GM23338 (cell line): Measurements from ENCODE around the gene ARL6. TPM values are rescaled to one million over a fixed set of nuclear protein-coding genes. Genes with fewer than 3 reads are reported as not detected.

Source experiments
- ATAC-seq: fragments of 200-7000 bp; cut with Tn5 transposase; 3 replicates; pipeline ENCODE4 v1.9.1; 2020
- DNase-seq: peaks from one replicate; pipeline ENCODE4 v3.0.0-alpha.2; 2015; ENCODE audit warnings: low spot score
- H2AFZ ChIP-seq: fragments of 200-600 bp; sonication (generic); 2 replicates; pipeline ENCODE4 v1.8.0; 2016; ENCODE audit warnings: antibody characterized with exemption, mild to moderate bottlenecking, moderate library complexity
- H3F3A ChIP-seq: fragments of 200-600 bp; sonication (generic); replicated peaks from 2 replicates; pipeline ENCODE4 v1.8.0; 2017; ENCODE audit warnings: antibody characterized with exemption, mixed run types, low read depth
- H3K27ac ChIP-seq: fragments of 200-600 bp; sonication (generic); 2 replicates; pipeline ENCODE4 v1.6.1; 2016; ENCODE audit warnings: low read depth
- H3K27me3 ChIP-seq: fragments of 200-600 bp; sonication (generic); 2 replicates; pipeline ENCODE4 v1.8.0; 2016; ENCODE audit warnings: mild to moderate bottlenecking, mixed run types, moderate library complexity; ENCODE audit not compliant: insufficient read depth
- H3K36me3 ChIP-seq: fragments of 200-600 bp; sonication (generic); 2 replicates; pipeline ENCODE4 v1.8.0; 2016; ENCODE audit warnings: mild to moderate bottlenecking; ENCODE audit not compliant: insufficient read depth
- H3K4me1 ChIP-seq: fragments of 200-600 bp; sonication (generic); 2 replicates; pipeline ENCODE4 v1.8.0; 2016; ENCODE audit warnings: mild to moderate bottlenecking, moderate library complexity; ENCODE audit not compliant: insufficient read depth
- H3K4me2 ChIP-seq: fragments of 200-600 bp; sonication (generic); 2 replicates; pipeline ENCODE4 v1.7.1; 2017; ENCODE audit warnings: mixed run types
- H3K4me3 ChIP-seq: fragments of 200-600 bp; sonication (generic); 2 replicates; pipeline ENCODE4 v1.6.1; 2016; ENCODE audit warnings: mixed run types
- H3K79me2 ChIP-seq: fragments of 200-600 bp; sonication (generic); replicated peaks from 2 replicates; pipeline ENCODE4 v1.8.0; 2017; ENCODE audit warnings: mild to moderate bottlenecking; ENCODE audit not compliant: insufficient read depth
- H3K9me2 ChIP-seq: fragments of 200-600 bp; sonication (generic); 2 replicates; pipeline ENCODE4 v1.8.0; 2017; ENCODE audit not compliant: insufficient read depth
- H4K20me1 ChIP-seq: fragments of 200-600 bp; sonication (generic); replicated peaks from 2 replicates; pipeline ENCODE4 v1.8.0; 2017; ENCODE audit warnings: mild to moderate bottlenecking; ENCODE audit not compliant: insufficient read depth
- H3K27ac Mint-ChIP-seq: 2 replicates; pipeline ENCODE4 v1.8.0; 2020; ENCODE audit warnings: inconsistent platforms, mild to moderate bottlenecking, moderate library complexity, mixed read lengths
- H3K27me3 Mint-ChIP-seq: 3 replicates; pipeline ENCODE4 v1.8.0; 2022; ENCODE audit warnings: low read depth, mild to moderate bottlenecking, moderate library complexity, mixed read lengths, inconsistent platforms; ENCODE audit not compliant: insufficient read depth, poor library complexity
- H3K36me3 Mint-ChIP-seq: 3 replicates; pipeline ENCODE4 v1.8.0; 2021; ENCODE audit warnings: low read depth, mild to moderate bottlenecking, inconsistent platforms, moderate library complexity, mixed read lengths
- H3K4me1 Mint-ChIP-seq: 3 replicates; pipeline ENCODE4 v1.8.0; 2020; ENCODE audit warnings: mild to moderate bottlenecking, inconsistent platforms, mixed read lengths
- H3K4me3 Mint-ChIP-seq: 3 replicates; pipeline ENCODE4 v1.8.0; 2021; ENCODE audit warnings: moderate library complexity, mild to moderate bottlenecking, inconsistent platforms, mixed read lengths
- H3K9me3 Mint-ChIP-seq: 3 replicates; pipeline ENCODE4 v1.8.0; 2020; ENCODE audit warnings: moderate library complexity, mild to moderate bottlenecking, inconsistent platforms, mixed read lengths
- CREB1 ChIP-seq: fragments of 250-450 bp; sonication (Bioruptor Pico); IDR thresholded peaks from 2 replicates; pipeline ENCODE4 v1.5.0; 2020; ENCODE audit warnings: low read depth, mild to moderate bottlenecking, moderate library complexity
- EZH2 ChIP-seq: fragments of 200-600 bp; sonication (generic); IDR thresholded peaks from one replicate; pipeline ENCODE4 v1.8.0; 2017; ENCODE audit warnings: antibody characterized with exemption, mild to moderate bottlenecking, low read depth; ENCODE audit not compliant: unreplicated experiment
- EZH2phosphoT487 ChIP-seq: fragments of 200-600 bp; sonication (generic); IDR thresholded peaks from one replicate; pipeline ENCODE4 v1.8.1; 2018; ENCODE audit warnings: antibody characterized with exemption; ENCODE audit not compliant: unreplicated experiment
- NANOG ChIP-seq: IDR thresholded peaks from 2 replicates; pipeline ENCODE4 v1.6.1; 2016; ENCODE audit warnings: antibody characterized with exemption, borderline replicate concordance
- POLR2AphosphoS5 ChIP-seq: IDR thresholded peaks from 2 replicates; pipeline ENCODE4 v1.6.1; 2016; ENCODE audit warnings: antibody characterized with exemption, low read depth
- STAT1 ChIP-seq: IDR thresholded peaks from one replicate; pipeline ENCODE4 v1.6.1; 2016; ENCODE audit warnings: antibody characterized with exemption; ENCODE audit not compliant: unreplicated experiment
- ZNF114 ChIP-seq: fragments of 250-450 bp; sonication (Bioruptor Pico); IDR thresholded peaks from 2 replicates; pipeline ENCODE4 v1.5.0; 2020; ENCODE audit warnings: mild to moderate bottlenecking, moderate library complexity
- ZNF331 ChIP-seq: fragments of 250-450 bp; sonication (Bioruptor Pico); IDR thresholded peaks from 2 replicates; pipeline ENCODE4 v1.5.0; 2020; ENCODE audit warnings: low read depth, mild to moderate bottlenecking, moderate library complexity
- polyA plus RNA-seq: library from polyadenylated mRNA; unstranded; fragments of >200 nt; fragmentation: Nextera tagmentation; extraction: Ambion mirVana; gene quantifications from 2 replicates; pipeline ENCODE4 v1.2.1, GENCODE V29; 2016
- total RNA-seq: library from RNA; depleted of rRNA; stranded (reverse); fragments of >200 nt; shearing (Covaris generic); gene quantifications from 2 replicates; pipeline ENCODE4 v1.2.3, GENCODE V29; 2014
- TF ChIP-seq, protein P1 (sequence below), 2 experiments: fragments of 200-600 bp in 1 of 2; sonication (generic) in 1 of 2; conservative IDR thresholded peaks; 2 replicates each; pipeline versions ENCODE4 v1.5.1 to v1.6.1; 2016 to 2017; ENCODE audit warnings: antibody characterized with exemption in 2 of 2, low read depth in 2 of 2, mild to moderate bottlenecking in 2 of 2, moderate library complexity in 1 of 2
- TF ChIP-seq, protein P2 (sequence below): IDR thresholded peaks from one replicate; pipeline ENCODE4 v1.6.1; 2018; ENCODE audit warnings: antibody characterized with exemption; ENCODE audit not compliant: unreplicated experiment

The ARL6 gene
- total and polyA plus RNA-seq, 2 experiments from 2014 or later: 9.8 to 10.9 TPM

DNA sequence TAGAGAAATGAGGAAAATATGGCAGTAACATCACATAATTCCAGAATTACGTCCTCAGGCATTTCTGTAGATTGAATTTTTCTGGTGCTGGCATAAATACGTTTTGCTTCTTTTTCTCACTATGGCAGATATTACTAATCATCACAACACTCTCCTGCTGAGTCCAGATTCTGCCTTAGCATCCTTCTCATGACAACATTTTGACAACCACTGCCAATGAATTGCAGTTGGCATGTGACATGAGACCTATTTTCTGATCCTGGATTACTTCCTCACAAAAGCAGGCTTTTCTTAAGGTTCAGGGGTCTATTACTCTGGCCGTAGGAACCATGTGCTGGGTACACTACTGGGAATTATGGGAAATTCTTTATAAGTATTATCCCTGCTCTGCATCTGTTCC is 22.5 kb upstream of the ARL6 start (continued):
- TF ChIP-seq CREB1 (CRISPR knock-in tag) (no peak), ZNF114 (CRISPR knock-in tag) (no peak), EZH2 (no peak), EZH2phosphoT487 (no peak), STAT1 (no peak), ZNF331 (CRISPR knock-in tag) (no peak), NANOG (no peak), POLR2AphosphoS5 (no peak)
- TF ChIP-seq, protein P1, sequence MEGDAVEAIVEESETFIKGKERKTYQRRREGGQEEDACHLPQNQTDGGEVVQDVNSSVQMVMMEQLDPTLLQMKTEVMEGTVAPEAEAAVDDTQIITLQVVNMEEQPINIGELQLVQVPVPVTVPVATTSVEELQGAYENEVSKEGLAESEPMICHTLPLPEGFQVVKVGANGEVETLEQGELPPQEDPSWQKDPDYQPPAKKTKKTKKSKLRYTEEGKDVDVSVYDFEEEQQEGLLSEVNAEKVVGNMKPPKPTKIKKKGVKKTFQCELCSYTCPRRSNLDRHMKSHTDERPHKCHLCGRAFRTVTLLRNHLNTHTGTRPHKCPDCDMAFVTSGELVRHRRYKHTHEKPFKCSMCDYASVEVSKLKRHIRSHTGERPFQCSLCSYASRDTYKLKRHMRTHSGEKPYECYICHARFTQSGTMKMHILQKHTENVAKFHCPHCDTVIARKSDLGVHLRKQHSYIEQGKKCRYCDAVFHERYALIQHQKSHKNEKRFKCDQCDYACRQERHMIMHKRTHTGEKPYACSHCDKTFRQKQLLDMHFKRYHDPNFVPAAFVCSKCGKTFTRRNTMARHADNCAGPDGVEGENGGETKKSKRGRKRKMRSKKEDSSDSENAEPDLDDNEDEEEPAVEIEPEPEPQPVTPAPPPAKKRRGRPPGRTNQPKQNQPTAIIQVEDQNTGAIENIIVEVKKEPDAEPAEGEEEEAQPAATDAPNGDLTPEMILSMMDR (conservative IDR thresholded peaks at IDR 0.05; ENCODE audit: low read depth in 2 of 2): no peak
- TF ChIP-seq, protein P2, sequence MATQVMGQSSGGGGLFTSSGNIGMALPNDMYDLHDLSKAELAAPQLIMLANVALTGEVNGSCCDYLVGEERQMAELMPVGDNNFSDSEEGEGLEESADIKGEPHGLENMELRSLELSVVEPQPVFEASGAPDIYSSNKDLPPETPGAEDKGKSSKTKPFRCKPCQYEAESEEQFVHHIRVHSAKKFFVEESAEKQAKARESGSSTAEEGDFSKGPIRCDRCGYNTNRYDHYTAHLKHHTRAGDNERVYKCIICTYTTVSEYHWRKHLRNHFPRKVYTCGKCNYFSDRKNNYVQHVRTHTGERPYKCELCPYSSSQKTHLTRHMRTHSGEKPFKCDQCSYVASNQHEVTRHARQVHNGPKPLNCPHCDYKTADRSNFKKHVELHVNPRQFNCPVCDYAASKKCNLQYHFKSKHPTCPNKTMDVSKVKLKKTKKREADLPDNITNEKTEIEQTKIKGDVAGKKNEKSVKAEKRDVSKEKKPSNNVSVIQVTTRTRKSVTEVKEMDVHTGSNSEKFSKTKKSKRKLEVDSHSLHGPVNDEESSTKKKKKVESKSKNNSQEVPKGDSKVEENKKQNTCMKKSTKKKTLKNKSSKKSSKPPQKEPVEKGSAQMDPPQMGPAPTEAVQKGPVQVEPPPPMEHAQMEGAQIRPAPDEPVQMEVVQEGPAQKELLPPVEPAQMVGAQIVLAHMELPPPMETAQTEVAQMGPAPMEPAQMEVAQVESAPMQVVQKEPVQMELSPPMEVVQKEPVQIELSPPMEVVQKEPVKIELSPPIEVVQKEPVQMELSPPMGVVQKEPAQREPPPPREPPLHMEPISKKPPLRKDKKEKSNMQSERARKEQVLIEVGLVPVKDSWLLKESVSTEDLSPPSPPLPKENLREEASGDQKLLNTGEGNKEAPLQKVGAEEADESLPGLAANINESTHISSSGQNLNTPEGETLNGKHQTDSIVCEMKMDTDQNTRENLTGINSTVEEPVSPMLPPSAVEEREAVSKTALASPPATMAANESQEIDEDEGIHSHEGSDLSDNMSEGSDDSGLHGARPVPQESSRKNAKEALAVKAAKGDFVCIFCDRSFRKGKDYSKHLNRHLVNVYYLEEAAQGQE: no peak

DNA sequence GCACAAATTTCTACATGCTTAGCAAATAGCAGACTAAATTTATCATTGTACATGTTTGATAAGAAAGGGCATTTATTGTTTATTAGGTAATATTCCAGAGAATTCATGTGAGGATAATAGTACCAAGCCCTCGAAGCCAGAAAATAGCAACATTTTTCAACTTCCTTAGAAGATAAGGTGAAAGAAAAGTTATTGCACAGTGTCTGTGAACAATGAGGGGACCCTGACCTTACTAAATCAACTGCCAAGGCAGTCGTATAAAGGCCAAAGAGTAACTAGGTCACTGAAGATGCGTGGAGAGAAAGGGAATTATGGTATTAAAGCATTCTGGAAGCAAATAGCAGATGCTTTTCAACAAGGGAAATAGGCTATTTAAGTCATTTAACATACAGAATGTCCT is 20.3 kb upstream of the ARL6 start:
- Mint-ChIP-seq H3K4me1 (peaks cover 18% of the 10 kb centered on the region; the same call in 2 of the 3 replicates), H3K9me3 (no peaks in the 10 kb centered on the region), H3K36me3 (no peaks in the 10 kb centered on the region), H3K27ac (no peak overlapping the region), H3K27me3 (no peaks in the 10 kb centered on the region), H3K4me3 (no peak overlapping the region)
- Histone ChIP-seq H3F3A (no peaks in the 10 kb centered on the region), H3K4me1 (peaks cover 13% of the 10 kb centered on the region), H3K27me3 (no peaks in the 10 kb centered on the region), H3K4me3 (no peak overlapping the region), H3K36me3 (no peaks in the 10 kb centered on the region), H3K27ac (no peak overlapping the region), H3K4me2 (no peak overlapping the region), H4K20me1 (no peaks in the 10 kb centered on the region), H3K9me2 (no peaks in the 10 kb centered on the region), H3K79me2 (no peaks in the 10 kb centered on the region), H2AFZ (no peak overlapping the region)
- ATAC-seq (no peak), DNase-seq (no peak)
- no peak for TF ChIP-seq ZNF114 (CRISPR knock-in tag)
- TF ChIP-seq ZNF331 (CRISPR knock-in tag): no peak
